ES-I3 (cell line): Measurements from ENCODE around the gene PDCD10.

Source experiments
- H3K36me3 ChIP-seq: 2 replicates; pipeline ENCODE4 v1.6.1; 2013; ENCODE audit warnings: mild to moderate bottlenecking, low read length, control low read depth, moderate library complexity; ENCODE audit not compliant: insufficient read depth
- H3K4me1 ChIP-seq: 2 replicates; pipeline ENCODE4 v1.6.1; 2013; ENCODE audit warnings: mild to moderate bottlenecking, control low read depth, low read length; ENCODE audit not compliant: insufficient read depth
- H3K9ac ChIP-seq: 2 replicates; pipeline ENCODE4 v1.6.1; 2013; ENCODE audit warnings: low read depth, mild to moderate bottlenecking, low read length, moderate library complexity
- H3K9me3 ChIP-seq: 2 replicates; pipeline ENCODE4 v1.6.1; 2013; ENCODE audit warnings: mild to moderate bottlenecking, low read length, moderate library complexity; ENCODE audit not compliant: control insufficient read depth, insufficient read depth

PDCD10 gene

DNA sequence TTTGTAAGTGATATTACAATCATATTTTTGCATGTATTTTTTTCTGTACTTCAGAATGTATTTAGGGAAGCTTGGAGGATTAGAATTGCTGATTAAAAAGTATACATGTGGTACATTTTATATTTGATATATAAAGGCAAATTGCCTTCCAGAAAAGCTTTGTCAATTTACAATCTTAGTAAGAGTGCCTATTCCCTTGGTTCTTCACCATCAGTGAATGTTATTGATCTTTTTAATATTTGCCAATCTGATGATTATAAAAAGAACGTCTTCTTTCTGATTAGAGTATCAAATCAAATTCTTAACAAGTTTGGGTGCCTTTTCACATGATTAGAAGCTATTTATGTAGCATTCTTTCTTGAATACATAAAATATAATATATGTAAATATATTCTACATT lies 90.1 kb downstream of the PDCD10 start:
- no peaks in the 10 kb centered on the region for H3K36me3 ChIP-seq
- no peaks in the 10 kb centered on the region for H3K9me3 ChIP-seq
- H3K9ac ChIP-seq = no peak overlapping the region
- H3K4me1 ChIP-seq = no peaks in the 10 kb centered on the region
